ENCODE results near the gene DUXB. TPM values are rescaled to one million over a fixed set of nuclear protein-coding genes. Genes with fewer than 3 reads are reported as not detected.

Gene DUXB
- polyA plus RNA-seq, 1 donor: not detected

Other genes with a start within 250 kb of the DUXB start
- gene TMEM170A, start 236.8 kb downstream of the DUXB start, polyA plus RNA-seq: 43.0 TPM
- 3.3 TPM for gene CHST6, start 206.0 kb downstream of the DUXB start, polyA plus RNA-seq
- 35.6 TPM for gene CHST5, start 165.4 kb downstream of the DUXB start, polyA plus RNA-seq
- gene TMEM231, start 145.2 kb downstream of the DUXB start, polyA plus RNA-seq: 7.6 TPM
- gene GABARAPL2, start 135.1 kb downstream of the DUXB start, polyA plus RNA-seq: 136 TPM
- gene ADAT1, start 78.2 kb downstream of the DUXB start, polyA plus RNA-seq: 31.7 TPM
- 100 TPM for gene KARS1, start 53.8 kb downstream of the DUXB start, polyA plus RNA-seq
- gene TERF2IP, start 53.7 kb downstream of the DUXB start, polyA plus RNA-seq: 56.8 TPM
- 0.06 TPM for gene CPHXL2, start 24.5 kb downstream of the DUXB start, polyA plus RNA-seq
- not detected for gene CPHXL, start 25.0 kb upstream of the DUXB start, polyA plus RNA-seq

Data from large intestine (tissue), 1 donor.